ENCODE data around the gene PLEKHO2. TPM values are rescaled to one million over a fixed set of nuclear protein-coding genes. Genes with fewer than 3 reads are reported as not detected.

The PLEKHO2 gene
- total RNA-seq, 2 experiments from 2014 or later = 12.0 to 24.5 TPM

DNA sequence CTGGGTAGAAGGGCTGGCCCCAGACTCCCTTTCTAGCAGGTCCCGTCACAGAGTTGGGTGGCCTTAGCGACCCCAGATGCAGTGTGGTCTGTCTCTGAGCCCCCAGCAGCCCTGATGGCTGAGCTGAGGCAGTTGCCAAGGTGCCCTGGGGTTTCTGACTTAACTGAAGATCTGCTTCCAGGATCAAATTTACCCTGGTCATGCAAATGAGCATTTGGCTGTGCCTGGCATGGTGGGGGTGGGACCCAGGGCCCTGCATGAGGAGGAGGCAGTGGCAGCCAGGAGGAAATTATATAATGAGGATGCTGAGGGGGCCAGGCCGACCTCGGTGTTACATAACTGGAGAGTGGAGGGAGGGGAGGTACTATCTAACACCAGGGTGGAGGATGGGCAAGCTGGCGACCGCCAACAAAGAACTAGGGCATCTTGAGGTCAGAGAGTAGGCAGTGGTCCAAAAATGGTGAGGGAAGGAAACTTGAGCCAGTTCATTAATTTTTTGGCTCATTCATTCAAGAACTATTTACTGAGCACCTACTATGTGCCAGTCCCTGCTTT lies 16.4 kb downstream of the PLEKHO2 start:
- Histone ChIP-seq H3K4me2 (ENCODE audit: low read length) (no peak overlapping the region), H3K36me3 (ENCODE audit: insufficient read depth, low read length) (peaks cover 80% of the 10 kb centered on the region), H3K4me3 (ENCODE audit: low read depth, low read length, poor library complexity, severe bottlenecking) (no peak overlapping the region), H2AFZ (ENCODE audit: low read length) (no peak overlapping the region), H3K9me3 (ENCODE audit: low read length) (no peaks in the 10 kb centered on the region), H3K79me2 (ENCODE audit: insufficient read depth, low read depth, low read length) (no peaks in the 10 kb centered on the region), H3K9me2 (ENCODE audit: insufficient read depth, low read length) (no peaks in the 10 kb centered on the region), H3K4me1 (ENCODE audit: insufficient read depth, low read length, poor library complexity, severe bottlenecking) (peaks cover 19% of the 10 kb centered on the region), H4K20me1 (ENCODE audit: insufficient read depth, low read length) (no peaks in the 10 kb centered on the region), H3K27ac (ENCODE audit: low read depth, low read length, poor library complexity, severe bottlenecking) (no peak overlapping the region)
- DNase-seq (ENCODE audit: low spot score) = no peak
- no peak for TF ChIP-seq CTCF (conservative IDR thresholded peaks at IDR 0.05; ENCODE audit: low read length)
- TF ChIP-seq EZH2phosphoT487 (IDR thresholded peaks at IDR 0.05; ENCODE audit: borderline replicate concordance, low read depth, low read length) = no peak
- intact Hi-C loops (cut with micrococcal nuclease; ENCODE audit: unreplicated experiment) = no loop called here
- CTCF ChIA-PET (ENCODE audit: unreplicated experiment) = no interaction called here
- POLR2A ChIA-PET = interaction anchor here (0.6 to 0.9 kb wide), 2 partner anchors 35 to 601 kb away, joined by 3 read pairs; no protein-coding TSS in a partner anchor
- BruUV-seq (replicated peaks) = no TSS peak

DNA sequence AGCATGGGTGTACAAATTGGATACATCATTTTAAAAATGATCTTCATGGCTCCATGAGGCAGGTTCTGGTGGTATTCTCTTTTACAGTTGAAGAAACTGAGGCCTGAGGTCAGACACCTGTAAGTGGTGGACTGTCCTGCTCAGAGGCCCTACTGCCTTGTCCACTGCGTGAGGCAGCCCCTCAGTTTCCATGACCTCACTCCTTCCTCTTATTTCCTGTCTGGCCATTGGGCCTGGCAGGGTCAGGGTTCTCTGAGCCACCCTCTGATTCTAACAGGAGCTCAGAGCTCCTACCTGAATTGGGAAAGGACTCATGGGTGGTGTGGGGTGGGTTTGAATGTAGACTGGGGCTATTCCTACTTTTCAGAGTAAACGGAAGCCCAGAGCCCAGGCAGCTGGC lies 17.5 kb downstream of the PLEKHO2 start:
- Histone ChIP-seq H3K36me3 (ENCODE audit: insufficient read depth, low read length) (peaks cover 74% of the 10 kb centered on the region), H3K9me2 (ENCODE audit: insufficient read depth, low read length) (no peaks in the 10 kb centered on the region), H3K79me2 (ENCODE audit: insufficient read depth, low read depth, low read length) (no peaks in the 10 kb centered on the region), H4K20me1 (ENCODE audit: insufficient read depth, low read length) (no peaks in the 10 kb centered on the region), H3K27ac (ENCODE audit: low read depth, low read length, poor library complexity, severe bottlenecking) (no peak overlapping the region), H2AFZ (ENCODE audit: low read length) (no peak overlapping the region), H3K4me2 (ENCODE audit: low read length) (no peak overlapping the region), H3K9me3 (ENCODE audit: low read length) (no peaks in the 10 kb centered on the region), H3K4me1 (ENCODE audit: insufficient read depth, low read length, poor library complexity, severe bottlenecking) (peaks cover 19% of the 10 kb centered on the region), H3K4me3 (ENCODE audit: low read depth, low read length, poor library complexity, severe bottlenecking) (no peak overlapping the region)
- intact Hi-C loops (cut with micrococcal nuclease; ENCODE audit: unreplicated experiment) = no loop called here
- TF ChIP-seq CTCF (conservative IDR thresholded peaks at IDR 0.05; ENCODE audit: low read length) = no peak
- no peak for TF ChIP-seq EZH2phosphoT487 (IDR thresholded peaks at IDR 0.05; ENCODE audit: borderline replicate concordance, low read depth, low read length)
- CTCF ChIA-PET (ENCODE audit: unreplicated experiment) = no interaction called here
- no TSS peak for BruUV-seq (replicated peaks)
- no peak for DNase-seq (ENCODE audit: low spot score)
- POLR2A ChIA-PET = no interaction called here

DNA sequence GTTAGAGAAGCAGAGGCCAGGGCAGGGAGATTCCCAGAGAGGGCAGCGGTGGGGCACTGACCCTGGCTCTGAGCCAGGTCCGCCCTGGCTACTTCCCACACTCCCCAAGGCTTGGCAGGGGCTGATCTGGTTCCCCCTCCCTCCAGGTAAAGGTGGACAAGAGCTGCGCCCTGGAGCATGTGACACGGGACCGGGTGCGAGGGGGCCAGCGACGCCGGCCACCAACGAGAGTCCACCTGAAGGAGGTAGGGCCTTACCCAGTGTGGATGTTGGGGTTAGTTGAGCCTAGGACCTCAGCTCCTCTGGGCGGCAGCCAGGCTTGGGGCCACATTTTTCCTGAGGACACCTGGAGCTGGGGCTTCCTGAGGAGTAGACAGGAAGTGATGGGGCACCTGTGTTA lies 19.6 kb downstream of the PLEKHO2 start:
- Histone ChIP-seq H3K36me3 (ENCODE audit: insufficient read depth, low read length) (peaks cover 74% of the 10 kb centered on the region), H3K4me3 (ENCODE audit: low read depth, low read length, poor library complexity, severe bottlenecking) (no peak overlapping the region), H3K79me2 (ENCODE audit: insufficient read depth, low read depth, low read length) (no peaks in the 10 kb centered on the region), H3K27ac (ENCODE audit: low read depth, low read length, poor library complexity, severe bottlenecking) (no peak overlapping the region), H2AFZ (ENCODE audit: low read length) (no peak overlapping the region), H3K9me2 (ENCODE audit: insufficient read depth, low read length) (no peaks in the 10 kb centered on the region), H4K20me1 (ENCODE audit: insufficient read depth, low read length) (no peaks in the 10 kb centered on the region), H3K4me1 (ENCODE audit: insufficient read depth, low read length, poor library complexity, severe bottlenecking) (peaks cover 10% of the 10 kb centered on the region), H3K4me2 (ENCODE audit: low read length) (no peak overlapping the region), H3K9me3 (ENCODE audit: low read length) (no peaks in the 10 kb centered on the region)
- ChIA-PET POLR2A (no interaction called here), CTCF (ENCODE audit: unreplicated experiment) (no interaction called here)
- no TSS peak for BruUV-seq (replicated peaks)
- intact Hi-C loops (cut with micrococcal nuclease; ENCODE audit: unreplicated experiment) = no loop called here
- no peak for DNase-seq (ENCODE audit: low spot score)
- TF ChIP-seq CTCF (conservative IDR thresholded peaks at IDR 0.05; ENCODE audit: low read length) (no peak), EZH2phosphoT487 (IDR thresholded peaks at IDR 0.05; ENCODE audit: borderline replicate concordance, low read depth, low read length) (no peak)
